Body of pancreas (tissue), 4 donors: ENCODE results near the gene IGF2BP2.
"Not testable (repeated sequence)": the region's sequence is repeated elsewhere in the genome, so short reads cannot be mapped to it uniquely, and the experiment has no call there.

Source experiments
- POLR2A ChIP-seq, 3 donors: fragments of 450-650 bp; IDR thresholded peaks; one replicate each; pipeline ENCODE4 v1.6.1; 2016; ENCODE audit warnings: antibody characterized with exemption in 3 of 3, mild to moderate bottlenecking in 2 of 3
- TF ChIP-seq, protein P1 (sequence below), 7 experiments: fragments of 450-650 bp in 4 of 7; fragments of 200-600 bp in 3 of 7; sonication (generic) in 3 of 7; IDR thresholded peaks; one replicate each; pipeline ENCODE4 v1.5.1; 2016 to 2019; ENCODE audit warnings: antibody characterized with exemption in 7 of 7

DNA sequence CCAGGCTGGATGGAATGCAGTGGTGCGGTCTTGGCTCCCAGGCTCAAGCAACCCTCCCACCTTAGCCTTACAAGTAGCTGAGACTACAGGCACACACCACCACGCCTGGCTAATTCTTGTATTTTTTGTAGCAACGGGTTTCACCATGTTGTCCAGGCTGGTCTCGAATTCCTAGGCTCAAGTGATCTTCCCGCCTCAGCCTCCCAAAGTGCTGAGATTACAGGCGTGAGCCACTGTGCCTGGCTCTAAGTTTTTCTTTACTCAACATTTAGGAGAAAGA, 26.1 kb downstream of the IGF2BP2 start:
- TF ChIP-seq POLR2A (IDR thresholded peaks at IDR 0.05): not testable (repeated sequence)
- TF ChIP-seq, protein P1, sequence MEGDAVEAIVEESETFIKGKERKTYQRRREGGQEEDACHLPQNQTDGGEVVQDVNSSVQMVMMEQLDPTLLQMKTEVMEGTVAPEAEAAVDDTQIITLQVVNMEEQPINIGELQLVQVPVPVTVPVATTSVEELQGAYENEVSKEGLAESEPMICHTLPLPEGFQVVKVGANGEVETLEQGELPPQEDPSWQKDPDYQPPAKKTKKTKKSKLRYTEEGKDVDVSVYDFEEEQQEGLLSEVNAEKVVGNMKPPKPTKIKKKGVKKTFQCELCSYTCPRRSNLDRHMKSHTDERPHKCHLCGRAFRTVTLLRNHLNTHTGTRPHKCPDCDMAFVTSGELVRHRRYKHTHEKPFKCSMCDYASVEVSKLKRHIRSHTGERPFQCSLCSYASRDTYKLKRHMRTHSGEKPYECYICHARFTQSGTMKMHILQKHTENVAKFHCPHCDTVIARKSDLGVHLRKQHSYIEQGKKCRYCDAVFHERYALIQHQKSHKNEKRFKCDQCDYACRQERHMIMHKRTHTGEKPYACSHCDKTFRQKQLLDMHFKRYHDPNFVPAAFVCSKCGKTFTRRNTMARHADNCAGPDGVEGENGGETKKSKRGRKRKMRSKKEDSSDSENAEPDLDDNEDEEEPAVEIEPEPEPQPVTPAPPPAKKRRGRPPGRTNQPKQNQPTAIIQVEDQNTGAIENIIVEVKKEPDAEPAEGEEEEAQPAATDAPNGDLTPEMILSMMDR (IDR thresholded peaks at IDR 0.05): not testable (repeated sequence)
